ENCODE measurements around the gene SKIC8. TPM values are rescaled to one million over a fixed set of nuclear protein-coding genes. Genes with fewer than 3 reads are reported as not detected.

Gene SKIC8
- total RNA-seq, 1 donor from 2014 or later = 62.7 TPM

Other genes with a start within 250 kb of the SKIC8 start
- gene TBC1D2B, start 221.9 kb downstream of the SKIC8 start, total RNA-seq = 15.0 and 21.3 TPM in 2 replicates
- not detected in 2 replicates for gene SH2D7, start 207.0 kb downstream of the SKIC8 start, total RNA-seq
- 10.1 and 17.9 TPM in 2 replicates for gene CIB2, start 168.2 kb downstream of the SKIC8 start, total RNA-seq
- 40.8 and 57.5 TPM in 2 replicates for gene IDH3A, start 150.2 kb downstream of the SKIC8 start, total RNA-seq
- 0.07 and 0.35 TPM in 2 replicates for gene ACSBG1, start 65.0 kb downstream of the SKIC8 start, total RNA-seq
- 10.2 and 11.1 TPM in 2 replicates for gene DNAJA4, start 35.0 kb downstream of the SKIC8 start, total RNA-seq
- not detected in 2 replicates for gene CRABP1, start 40.7 kb upstream of the SKIC8 start, total RNA-seq
- 13.0 and 25.0 TPM in 2 replicates for gene IREB2, start 138.6 kb upstream of the SKIC8 start, total RNA-seq
- 1.7 and 7.4 TPM in 2 replicates for gene HYKK, start 208.0 kb upstream of the SKIC8 start, total RNA-seq
- gene PSMA4, start 240.8 kb upstream of the SKIC8 start, total RNA-seq = 223 and 359 TPM in 2 replicates

Measured in epithelial cell of proximal tubule (primary cell).